Astrocyte of the cerebellum (primary cell): Measurements from ENCODE around the gene NDUFAF7.

ENCODE experiments used
- DNase-seq: peaks from one replicate; pipeline ENCODE4 v3.0.0-alpha.2; 2011; ENCODE audit warnings: low read depth
- H3K4me3 ChIP-seq: 2 replicates; pipeline ENCODE4 v1.5.1; 2011; ENCODE audit warnings: mild to moderate bottlenecking, low read depth, low read length, moderate library complexity
- in situ Hi-C: cut with HindIII; loops from 2 replicates; pipeline ENCODE4 v1.10.0; 2017; ENCODE audit warnings: low sequenced_read_pairs
- TF ChIP-seq, protein P1 (sequence below): IDR thresholded peaks from 2 replicates; pipeline ENCODE4 v1.5.1; 2012; ENCODE audit warnings: low read length, low read depth, moderate library complexity, mild to moderate bottlenecking; ENCODE audit errors: missing control alignments

Gene NDUFAF7

DNA sequence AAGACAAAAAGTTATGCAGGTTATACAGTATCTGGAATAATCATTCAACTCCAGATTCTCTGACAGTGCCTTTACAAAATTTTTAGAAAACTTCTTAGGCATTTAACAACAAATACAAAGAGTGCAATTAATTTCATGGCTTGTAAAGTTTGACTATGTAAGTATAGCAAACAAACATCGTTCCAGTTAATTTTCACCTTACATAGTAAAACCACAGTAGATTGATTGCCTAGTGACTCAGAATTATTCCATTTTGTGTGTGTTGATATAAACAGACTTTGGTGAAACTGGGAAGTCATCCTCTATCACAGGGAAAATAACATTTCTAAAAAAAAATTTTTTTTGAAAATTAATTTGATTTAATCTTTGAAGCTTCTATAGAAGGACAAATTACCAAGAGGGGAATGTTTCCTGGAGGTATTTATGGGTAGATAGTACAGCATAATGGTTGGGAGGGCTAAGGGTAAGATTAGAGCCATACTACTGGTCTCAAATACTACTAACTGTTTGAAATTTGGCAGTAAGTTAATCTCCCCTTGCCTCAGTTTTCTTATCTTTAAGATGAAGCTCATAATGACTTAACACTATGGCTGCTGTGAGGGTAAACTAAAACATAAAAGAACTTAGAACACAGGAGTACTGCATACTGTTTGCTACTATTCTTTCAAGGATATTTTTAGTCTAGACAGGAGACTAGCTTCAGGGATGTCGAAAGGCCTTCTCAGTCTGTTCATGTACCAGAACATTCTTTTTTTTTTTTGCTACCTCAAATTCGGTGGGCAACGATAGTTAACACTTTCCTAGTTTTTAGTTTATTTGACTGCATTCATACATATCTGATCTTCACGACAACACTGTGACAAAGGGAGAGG is 19.6 kb downstream of the NDUFAF7 start:
- no peak for DNase-seq
- TF ChIP-seq, protein P1, sequence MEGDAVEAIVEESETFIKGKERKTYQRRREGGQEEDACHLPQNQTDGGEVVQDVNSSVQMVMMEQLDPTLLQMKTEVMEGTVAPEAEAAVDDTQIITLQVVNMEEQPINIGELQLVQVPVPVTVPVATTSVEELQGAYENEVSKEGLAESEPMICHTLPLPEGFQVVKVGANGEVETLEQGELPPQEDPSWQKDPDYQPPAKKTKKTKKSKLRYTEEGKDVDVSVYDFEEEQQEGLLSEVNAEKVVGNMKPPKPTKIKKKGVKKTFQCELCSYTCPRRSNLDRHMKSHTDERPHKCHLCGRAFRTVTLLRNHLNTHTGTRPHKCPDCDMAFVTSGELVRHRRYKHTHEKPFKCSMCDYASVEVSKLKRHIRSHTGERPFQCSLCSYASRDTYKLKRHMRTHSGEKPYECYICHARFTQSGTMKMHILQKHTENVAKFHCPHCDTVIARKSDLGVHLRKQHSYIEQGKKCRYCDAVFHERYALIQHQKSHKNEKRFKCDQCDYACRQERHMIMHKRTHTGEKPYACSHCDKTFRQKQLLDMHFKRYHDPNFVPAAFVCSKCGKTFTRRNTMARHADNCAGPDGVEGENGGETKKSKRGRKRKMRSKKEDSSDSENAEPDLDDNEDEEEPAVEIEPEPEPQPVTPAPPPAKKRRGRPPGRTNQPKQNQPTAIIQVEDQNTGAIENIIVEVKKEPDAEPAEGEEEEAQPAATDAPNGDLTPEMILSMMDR, result no peak
- H3K4me3 ChIP-seq, result no peak overlapping the region
- in situ Hi-C loops, result no loop called here

DNA sequence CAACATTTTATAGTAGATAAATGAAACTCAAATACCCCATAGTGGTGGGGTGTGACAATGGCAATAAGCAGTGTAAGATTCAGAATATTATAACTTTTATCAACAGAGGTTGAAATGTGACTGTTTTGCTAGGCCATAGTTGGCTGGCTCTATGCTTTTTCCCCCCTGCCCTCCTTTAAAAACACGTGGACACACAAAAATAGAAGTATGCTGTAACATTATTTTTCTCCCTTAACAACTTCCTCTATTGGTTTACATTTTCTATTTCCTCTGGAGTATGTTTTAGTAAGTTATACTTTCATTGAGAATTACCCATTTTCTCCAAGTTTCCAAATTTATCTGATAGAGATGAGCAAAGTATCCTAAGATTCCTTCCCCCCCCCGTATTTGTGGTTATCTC is 31.1 kb downstream of the NDUFAF7 start:
- no peak for DNase-seq
- no peak overlapping the region for H3K4me3 ChIP-seq
- in situ Hi-C loops, result no loop called here
- TF ChIP-seq, protein P1, result no peak

DNA sequence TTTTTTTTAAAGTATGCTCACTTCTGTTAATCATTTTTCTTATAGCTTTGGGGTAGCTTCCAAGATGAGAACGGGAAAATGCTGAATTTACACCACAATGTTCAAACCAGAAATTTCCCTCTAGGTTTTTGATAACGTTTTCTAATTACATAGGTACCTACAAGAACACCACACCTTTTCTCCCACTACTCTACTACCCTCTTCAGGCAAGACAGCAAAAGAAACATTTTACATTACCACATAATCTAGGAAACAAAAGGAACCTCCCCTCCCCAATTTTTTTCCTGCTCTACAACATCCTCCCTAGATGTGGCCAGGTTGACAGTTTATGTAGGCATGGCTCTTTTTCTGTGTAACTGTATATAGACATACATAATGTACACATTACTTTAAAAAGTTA is 32.4 kb downstream of the NDUFAF7 start:
- in situ Hi-C loops, result no loop called here
- DNase-seq, result no peak
- TF ChIP-seq, protein P1, result no peak
- no peak overlapping the region for H3K4me3 ChIP-seq

DNA sequence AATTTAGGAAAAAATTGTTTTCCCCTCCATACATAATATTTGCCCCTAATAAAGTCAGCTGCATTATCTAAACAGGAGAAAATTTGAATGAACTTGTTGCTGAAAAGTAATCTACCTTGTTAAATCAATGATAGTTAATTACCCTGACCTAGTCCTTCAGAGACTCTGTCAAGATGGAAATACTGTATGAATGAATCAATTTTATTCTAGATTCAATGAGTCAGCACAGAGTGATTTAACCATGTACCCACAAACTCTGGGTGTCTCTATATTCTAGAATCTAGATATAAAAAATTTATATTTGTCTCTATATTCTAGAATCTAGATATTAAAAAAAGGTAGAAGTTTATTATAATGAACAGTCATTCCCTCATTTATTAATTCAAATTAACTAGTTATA is 36.2 kb downstream of the NDUFAF7 start:
- no peak for DNase-seq
- TF ChIP-seq, protein P1, result no peak
- H3K4me3 ChIP-seq, result no peak overlapping the region
- in situ Hi-C loops, result no loop called here

DNA sequence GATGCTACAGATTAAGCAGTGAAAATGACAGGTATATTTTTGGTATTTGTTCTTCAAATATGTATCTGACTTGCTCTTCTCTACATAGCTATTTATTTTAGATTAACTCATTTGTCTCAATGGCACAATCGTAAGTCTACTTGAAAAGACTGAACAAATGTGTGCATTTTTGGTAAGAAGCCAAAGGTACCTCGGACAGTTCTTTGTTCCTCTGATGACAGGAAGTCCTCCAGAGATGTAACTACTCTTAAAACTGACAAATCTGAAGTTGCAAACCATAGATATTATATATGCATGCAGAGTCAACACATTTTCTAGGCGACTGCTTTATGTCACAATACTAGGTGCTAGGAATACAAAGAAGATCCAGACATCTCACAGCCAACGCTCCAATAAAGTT is 36.7 kb downstream of the NDUFAF7 start:
- no peak overlapping the region for H3K4me3 ChIP-seq
- in situ Hi-C loops, result no loop called here
- no peak for DNase-seq
- TF ChIP-seq, protein P1, result no peak

DNA sequence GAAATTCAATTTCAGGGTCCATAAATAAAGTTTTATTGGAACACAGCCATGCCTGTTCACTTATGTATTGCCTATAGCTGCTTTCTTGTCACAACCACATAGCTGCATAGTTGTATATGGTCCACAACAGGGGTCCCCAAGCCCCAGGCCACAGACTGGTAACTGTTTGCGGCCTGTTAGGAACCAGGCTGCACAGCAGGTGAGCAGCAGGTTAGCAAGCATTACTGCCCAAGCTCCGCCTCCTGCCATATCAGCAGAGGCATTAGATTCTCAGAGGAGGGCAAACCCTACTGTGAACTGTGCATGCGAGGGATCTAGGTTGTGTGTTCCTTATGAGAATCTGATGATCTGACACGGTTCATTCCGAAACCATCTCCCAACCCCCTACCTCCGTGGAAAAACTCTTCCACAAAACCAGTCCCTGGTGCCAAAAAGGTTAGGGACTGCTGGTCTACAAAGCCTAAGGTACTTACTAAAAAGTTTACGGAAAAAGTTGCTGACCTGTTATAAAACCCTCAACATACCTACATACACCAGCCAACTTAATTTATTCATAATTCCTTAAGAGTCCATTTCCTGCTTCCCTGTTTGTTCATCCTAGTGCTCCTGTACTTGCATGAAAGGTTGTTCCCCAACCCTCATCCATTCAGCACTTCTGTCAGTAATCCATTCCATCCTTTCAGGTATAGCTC is 40.1 kb downstream of the NDUFAF7 start:
- no peak for DNase-seq
- TF ChIP-seq, protein P1, result no peak
- in situ Hi-C loops, result no loop called here
- no peak overlapping the region for H3K4me3 ChIP-seq
